ENCODE measurements around the gene CEP70. TPM values are rescaled to one million over a fixed set of nuclear protein-coding genes. Genes with fewer than 3 reads are reported as not detected.
"Not testable (repeated sequence)": the region's sequence is repeated elsewhere in the genome, so short reads cannot be mapped to it uniquely, and the experiment has no call there.

CEP70 gene
- polyA plus RNA-seq, 3 donors = 36.2 to 41.0 (median 39.9) TPM

- no peak for DNase-seq (ENCODE audit: extremely low read depth in 1 of 11, low read depth in 9 of 11, low spot score in 4 of 11)
Measured at GRCh38 chr3:138459619-138460535, 134.2 kb downstream of the CEP70 start.

GRCh38 chr3:138458774-138459499 is 135.1 kb downstream of the CEP70 start:
- DNase-seq (ENCODE audit: extremely low read depth in 1 of 11, low read depth in 9 of 11, low spot score in 4 of 11) = no peak

GRCh38 chr3:138457863-138458735 is 136.0 kb downstream of the CEP70 start:
- DNase-seq (ENCODE audit: extremely low read depth in 1 of 11, low read depth in 9 of 11, low spot score in 4 of 11) = no peak

GRCh38 chr3:138456961-138457862 is 136.8 kb downstream of the CEP70 start:
- DNase-seq (ENCODE audit: extremely low read depth in 1 of 11, low read depth in 9 of 11, low spot score in 4 of 11) = no peak

GRCh38 chr3:138455801-138456716 is 138.0 kb downstream of the CEP70 start:
- no peak for DNase-seq (ENCODE audit: extremely low read depth in 1 of 11, low read depth in 9 of 11, low spot score in 4 of 11)

- DNase-seq (ENCODE audit: extremely low read depth in 1 of 11, low read depth in 9 of 11, low spot score in 4 of 11) = not testable (repeated sequence)
Measured at GRCh38 chr3:138453940-138454339, 140.1 kb downstream of the CEP70 start.

- DNase-seq (ENCODE audit: extremely low read depth in 1 of 11, low read depth in 9 of 11, low spot score in 4 of 11) = no peak
Measured at GRCh38 chr3:138452436-138452835, 141.6 kb downstream of the CEP70 start.

GRCh38 chr3:138451595-138452162 is 142.4 kb downstream of the CEP70 start:
- DNase-seq (ENCODE audit: extremely low read depth in 1 of 11, low read depth in 9 of 11, low spot score in 4 of 11) = no peak

- DNase-seq (ENCODE audit: extremely low read depth in 1 of 11, low read depth in 9 of 11, low spot score in 4 of 11) = no peak
Measured at GRCh38 chr3:138450704-138451424, 143.2 kb downstream of the CEP70 start.

- DNase-seq (ENCODE audit: extremely low read depth in 1 of 11, low read depth in 9 of 11, low spot score in 4 of 11) = no peak
Measured at GRCh38 chr3:138450181-138450580, 143.9 kb downstream of the CEP70 start.

- DNase-seq (ENCODE audit: extremely low read depth in 1 of 11, low read depth in 9 of 11, low spot score in 4 of 11) = no peak
Measured at GRCh38 chr3:138449490-138449889, 144.6 kb downstream of the CEP70 start.

GRCh38 chr3:138448631-138449030 is 145.4 kb downstream of the CEP70 start:
- DNase-seq (ENCODE audit: extremely low read depth in 1 of 11, low read depth in 9 of 11, low spot score in 4 of 11) = no peak

- no peak for DNase-seq (ENCODE audit: extremely low read depth in 1 of 11, low read depth in 9 of 11, low spot score in 4 of 11)
Measured at GRCh38 chr3:138445654-138446053, 148.4 kb downstream of the CEP70 start.

GRCh38 chr3:138445236-138445635 is 148.8 kb downstream of the CEP70 start:
- no peak for DNase-seq (ENCODE audit: extremely low read depth in 1 of 11, low read depth in 9 of 11, low spot score in 4 of 11)

Measured in renal cortex interstitium (tissue), 11 donors.